ENCODE measurements around the gene GPR156. TPM values are rescaled to one million over a fixed set of nuclear protein-coding genes. Genes with fewer than 3 reads are reported as not detected.

GPR156 gene
- polyA plus RNA-seq, 2 of the 4 experiments (the other 2 are of a cell fraction) = 0.43 to 0.68 TPM

DNA sequence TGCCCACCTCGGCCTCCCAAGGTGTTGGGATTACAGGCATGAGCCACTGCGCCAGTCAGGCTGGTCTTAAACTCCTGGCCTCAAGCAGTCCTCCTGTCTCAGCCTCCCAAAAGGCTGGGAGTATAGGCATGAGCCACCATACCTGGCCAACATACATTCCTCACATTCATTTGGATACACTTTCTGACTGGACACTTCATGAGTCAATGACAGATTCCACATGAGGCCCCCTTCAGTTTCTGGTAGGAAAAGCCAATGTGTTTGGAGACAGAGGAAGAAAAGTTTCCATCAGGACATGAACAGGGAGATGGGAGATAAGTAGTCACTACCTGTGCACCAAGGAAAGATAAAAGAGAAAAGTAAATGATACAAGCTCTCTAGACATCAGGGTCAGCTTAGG is 141.3 kb downstream of the GPR156 start:
- WGBS (ENCODE audit: missing lambda C conversion rate) = 75% methylated on average over 2 of the region's 2 CpGs
- no peaks in the 10 kb centered on the region for H3K9me3 ChIP-seq
- H3K4me2 ChIP-seq = no peak overlapping the region
- TF ChIP-seq REST (IDR thresholded peaks at IDR 0.05) (no peak), RAD21 (conservative IDR thresholded peaks at IDR 0.05 in 1 of 2, IDR thresholded peaks at IDR 0.05 in 1 of 2) (no peak), GATA3 (IDR thresholded peaks at IDR 0.05; ENCODE audit: borderline replicate concordance) (no peak), ZC3H11A (IDR thresholded peaks at IDR 0.05) (no peak)
- no peak for ATAC-seq
- CTCF ChIA-PET = interaction anchor here (0.6 to 2.2 kb wide), 3 partner anchors 14 to 323 kb away, joined by 3 to 6 read pairs (median 4); no protein-coding TSS in a partner anchor
- H3K4me1 ChIP-seq = peaks cover 41% of the 10 kb centered on the region
- peak overlapping the region; percentile 61 to 82; a peak in 4 of 6 replicates for H3K27ac ChIP-seq
- POLR2A ChIA-PET = interaction anchor here (1.1 kb wide), 1 partner anchor 48 kb away, joined by 12 read pairs; no protein-coding TSS in a partner anchor
- no peak for FAIRE-seq
- no peak overlapping the region for H3K4me3 ChIP-seq
- DNase-seq (ENCODE audit: low read depth in 1 of 2, low spot score in 1 of 2) = no peak

DNA sequence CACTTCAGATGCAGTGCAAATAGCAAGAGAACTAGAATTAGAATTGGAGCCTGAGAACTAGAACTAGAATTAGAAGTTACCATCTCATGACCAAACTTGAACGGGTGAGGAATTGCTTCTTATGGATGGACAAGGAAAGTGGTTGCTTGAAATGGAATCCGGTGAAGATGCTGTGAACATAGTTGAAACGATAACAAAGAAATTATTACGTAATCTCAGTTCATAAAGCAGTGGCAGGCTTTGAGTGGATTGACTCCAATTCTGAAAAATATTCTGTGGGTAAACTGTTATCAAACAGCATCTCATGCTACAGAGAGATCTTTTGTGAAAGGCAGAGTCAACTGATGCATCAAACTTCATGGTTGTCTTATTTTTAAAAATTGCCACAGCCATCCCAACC is 142.8 kb downstream of the GPR156 start:
- Histone ChIP-seq H3K4me3 (no peak overlapping the region), H3K4me1 (peaks cover 40% of the 10 kb centered on the region), H3K4me2 (peak overlapping the region; percentile 25; the same call in 1 of the 3 replicates), H3K9me3 (no peaks in the 10 kb centered on the region), H3K27ac (peak overlapping the region in 1 of 2 experiments; percentile 13; a peak in 1 of 6 replicates)
- POLR2A ChIA-PET = no interaction called here
- TF ChIP-seq SMC3 (IDR thresholded peaks at IDR 0.05) = no peak
- TF ChIP-seq CEBPB (IDR thresholded peaks at IDR 0.05) = peak; percentile 30 to 57; a peak in 2 of 4 replicates
- TF ChIP-seq BHLHE40 (IDR thresholded peaks at IDR 0.05; ENCODE audit: low read depth, low read length) = no peak
- WGBS (ENCODE audit: missing lambda C conversion rate) = 52% methylated on average over 4 of the region's 4 CpGs
- CTCF ChIA-PET = interaction anchor here (0.8 kb wide), 1 partner anchor 10 kb away, joined by 4 read pairs; no protein-coding TSS in a partner anchor
- DNase-seq (ENCODE audit: low read depth in 1 of 2, low spot score in 1 of 2) = no peak
- ATAC-seq = no peak
- FAIRE-seq = peak; percentile 36

- CTCF ChIA-PET = interaction anchor here (1.0 to 1.8 kb wide), 3 partner anchors 8 to 39 kb away, joined by 3 to 4 read pairs (median 4); no protein-coding TSS in a partner anchor
- H3K4me1 ChIP-seq = peaks cover 36% of the 10 kb centered on the region
- no peak for FAIRE-seq
- POLR2A ChIA-PET = no interaction called here
- 96% methylated on average over 12 of the region's 52 CpGs for WGBS (ENCODE audit: missing lambda C conversion rate)
- no peak for ATAC-seq
- no peaks in the 10 kb centered on the region for H3K9me3 ChIP-seq
- H3K27ac ChIP-seq = no peak overlapping the region
- no peak overlapping the region for H3K4me3 ChIP-seq
- no peak overlapping the region for H3K4me2 ChIP-seq
- no peak for TF ChIP-seq PHF8 (IDR thresholded peaks at IDR 0.05; ENCODE audit: borderline replicate concordance, low read depth)
- no peak for TF ChIP-seq JUNB (IDR thresholded peaks at IDR 0.05)
- no peak for TF ChIP-seq EHMT2 (IDR thresholded peaks at IDR 0.05; ENCODE audit: low read depth)
- TF ChIP-seq FOSL2 (IDR thresholded peaks at IDR 0.05) = no peak
- TF ChIP-seq FOSL2 (CRISPR knock-in tag; IDR thresholded peaks at IDR 0.05) = no peak
- no peak for TF ChIP-seq RNF2 (IDR thresholded peaks at IDR 0.05; ENCODE audit: borderline replicate concordance, low read depth)
- TF ChIP-seq, protein P1, sequence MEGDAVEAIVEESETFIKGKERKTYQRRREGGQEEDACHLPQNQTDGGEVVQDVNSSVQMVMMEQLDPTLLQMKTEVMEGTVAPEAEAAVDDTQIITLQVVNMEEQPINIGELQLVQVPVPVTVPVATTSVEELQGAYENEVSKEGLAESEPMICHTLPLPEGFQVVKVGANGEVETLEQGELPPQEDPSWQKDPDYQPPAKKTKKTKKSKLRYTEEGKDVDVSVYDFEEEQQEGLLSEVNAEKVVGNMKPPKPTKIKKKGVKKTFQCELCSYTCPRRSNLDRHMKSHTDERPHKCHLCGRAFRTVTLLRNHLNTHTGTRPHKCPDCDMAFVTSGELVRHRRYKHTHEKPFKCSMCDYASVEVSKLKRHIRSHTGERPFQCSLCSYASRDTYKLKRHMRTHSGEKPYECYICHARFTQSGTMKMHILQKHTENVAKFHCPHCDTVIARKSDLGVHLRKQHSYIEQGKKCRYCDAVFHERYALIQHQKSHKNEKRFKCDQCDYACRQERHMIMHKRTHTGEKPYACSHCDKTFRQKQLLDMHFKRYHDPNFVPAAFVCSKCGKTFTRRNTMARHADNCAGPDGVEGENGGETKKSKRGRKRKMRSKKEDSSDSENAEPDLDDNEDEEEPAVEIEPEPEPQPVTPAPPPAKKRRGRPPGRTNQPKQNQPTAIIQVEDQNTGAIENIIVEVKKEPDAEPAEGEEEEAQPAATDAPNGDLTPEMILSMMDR (IDR thresholded peaks at IDR 0.05) = no peak
- no peak for TF ChIP-seq ZC3H11A (IDR thresholded peaks at IDR 0.05)
- TF ChIP-seq CBX2 (IDR thresholded peaks at IDR 0.05; ENCODE audit: borderline replicate concordance, low read depth) = no peak
- no peak for TF ChIP-seq BHLHE40 (IDR thresholded peaks at IDR 0.05; ENCODE audit: low read depth, low read length)
- TF ChIP-seq KDM5A (IDR thresholded peaks at IDR 0.05) = no peak
- TF ChIP-seq CHD4 (IDR thresholded peaks at IDR 0.05; ENCODE audit: borderline replicate concordance) = no peak
- no peak for TF ChIP-seq EHF (CRISPR knock-in tag; IDR thresholded peaks at IDR 0.05)
- TF ChIP-seq, protein P2, sequence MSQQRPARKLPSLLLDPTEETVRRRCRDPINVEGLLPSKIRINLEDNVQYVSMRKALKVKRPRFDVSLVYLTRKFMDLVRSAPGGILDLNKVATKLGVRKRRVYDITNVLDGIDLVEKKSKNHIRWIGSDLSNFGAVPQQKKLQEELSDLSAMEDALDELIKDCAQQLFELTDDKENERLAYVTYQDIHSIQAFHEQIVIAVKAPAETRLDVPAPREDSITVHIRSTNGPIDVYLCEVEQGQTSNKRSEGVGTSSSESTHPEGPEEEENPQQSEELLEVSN (IDR thresholded peaks at IDR 0.05; ENCODE audit: borderline replicate concordance, low read depth) = no peak
- no peak for TF ChIP-seq ZFP36 (IDR thresholded peaks at IDR 0.05; ENCODE audit: borderline replicate concordance, partially characterized antibody)
- no peak for TF ChIP-seq SREBF2 (IDR thresholded peaks at IDR 0.05)
- TF ChIP-seq TP53 (CRISPR knock-in tag; IDR thresholded peaks at IDR 0.05) = no peak
- TF ChIP-seq HEYL (CRISPR knock-in tag; IDR thresholded peaks at IDR 0.05) = no peak
- no peak for TF ChIP-seq GATA3 (IDR thresholded peaks at IDR 0.05; ENCODE audit: borderline replicate concordance)
- TF ChIP-seq FOSB (CRISPR knock-in tag; IDR thresholded peaks at IDR 0.05) = no peak
- TF ChIP-seq, protein P3, sequence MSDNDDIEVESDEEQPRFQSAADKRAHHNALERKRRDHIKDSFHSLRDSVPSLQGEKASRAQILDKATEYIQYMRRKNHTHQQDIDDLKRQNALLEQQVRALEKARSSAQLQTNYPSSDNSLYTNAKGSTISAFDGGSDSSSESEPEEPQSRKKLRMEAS (IDR thresholded peaks at IDR 0.05) = no peak
- DNase-seq (ENCODE audit: low read depth in 1 of 2, low spot score in 1 of 2) = no peak
These were observed 144.8 kb downstream of the GPR156 start for GRCh38 chr3:120140098-120140742.

Data from A549 (cell line).